Activated CD4-positive, alpha-beta T cell treated with anti-CD3 and anti-CD28 coated beads, Interleukin-2, amount 50 U/mL, for 16 hours (primary cell): ENCODE data around the gene SNX24.
"Not testable (repeated sequence)": the region's sequence is repeated elsewhere in the genome, so short reads cannot be mapped to it uniquely, and the experiment has no call there.

Experiments
- DNase-seq: peaks from one replicate; pipeline ENCODE4 v3.0.0-alpha.2; 2020

The SNX24 gene

GRCh38 chr5:122924719-122925395 is 79.4 kb downstream of the SNX24 start:
- DNase-seq = no peak

GRCh38 chr5:122929001-122929400 is 83.6 kb downstream of the SNX24 start:
- DNase-seq = no peak

- DNase-seq = no peak
Observed at GRCh38 chr5:122929980-122930379, 84.6 kb downstream of the SNX24 start.

- no peak for DNase-seq
Observed at GRCh38 chr5:122933956-122934355, 88.5 kb downstream of the SNX24 start.

- no peak for DNase-seq
Observed at GRCh38 chr5:122936088-122936487, 90.7 kb downstream of the SNX24 start.

GRCh38 chr5:122937914-122938313 is 92.5 kb downstream of the SNX24 start:
- DNase-seq = no peak

GRCh38 chr5:122940890-122941289 is 95.5 kb downstream of the SNX24 start:
- no peak for DNase-seq

GRCh38 chr5:122941737-122942136 is 96.3 kb downstream of the SNX24 start:
- DNase-seq = no peak

- no peak for DNase-seq
Observed at GRCh38 chr5:122942164-122942914, 96.9 kb downstream of the SNX24 start.

- no peak for DNase-seq
Observed at GRCh38 chr5:122943050-122943698, 97.8 kb downstream of the SNX24 start.

GRCh38 chr5:122944051-122944450 is 98.6 kb downstream of the SNX24 start:
- DNase-seq = no peak

- no peak for DNase-seq
Observed at GRCh38 chr5:122947372-122947771, 102.0 kb downstream of the SNX24 start.

- DNase-seq = no peak
Observed at GRCh38 chr5:122947772-122948171, 102.4 kb downstream of the SNX24 start.

GRCh38 chr5:122948319-122948718 is 102.9 kb downstream of the SNX24 start:
- no peak for DNase-seq

GRCh38 chr5:122951658-122952057 is 106.2 kb downstream of the SNX24 start:
- DNase-seq = no peak

GRCh38 chr5:122954719-122955118 is 109.3 kb downstream of the SNX24 start:
- DNase-seq = no peak

- DNase-seq = no peak
Observed at GRCh38 chr5:122957457-122957856, 112.0 kb downstream of the SNX24 start.

- DNase-seq = no peak
Observed at GRCh38 chr5:122959740-122960445, 114.5 kb downstream of the SNX24 start.

- no peak for DNase-seq
Observed at GRCh38 chr5:122963305-122963704, 117.9 kb downstream of the SNX24 start.

GRCh38 chr5:122965111-122965510 is 119.7 kb downstream of the SNX24 start:
- no peak for DNase-seq

- DNase-seq = no peak
Observed at GRCh38 chr5:122967085-122967484, 121.7 kb downstream of the SNX24 start.

- no peak for DNase-seq
Observed at GRCh38 chr5:122967625-122968024, 122.2 kb downstream of the SNX24 start.

GRCh38 chr5:122968056-122968455 is 122.6 kb downstream of the SNX24 start:
- DNase-seq = not testable (repeated sequence)
